SK-N-SH treated with all-trans-retinoic acid at 6 μM for 48 hours (cell line): Measurements from ENCODE around the gene OR2Z1.

Experiments
- ATAC-seq: fragments of 200-7000 bp; cut with Tn5 transposase; 3 replicates; pipeline ENCODE4 v1.9.1; 2020; ENCODE audit warnings: mild to moderate bottlenecking, moderate library complexity
- ARNTL ChIP-seq: fragments of 450-650 bp; formaldehyde crosslinking; IDR thresholded peaks from 2 replicates; pipeline ENCODE4 v1.5.0; 2020; ENCODE audit warnings: low read depth, mild to moderate bottlenecking, moderate library complexity, borderline replicate concordance
- CSDC2 ChIP-seq: fragments of 250-450 bp; sonication (Bioruptor Pico); IDR thresholded peaks from 2 replicates; pipeline ENCODE4 v1.5.0; 2020; ENCODE audit warnings: mild to moderate bottlenecking, moderate library complexity
- ESRRG ChIP-seq: fragments of 250-450 bp; sonication (Bioruptor Pico); IDR thresholded peaks from 2 replicates; pipeline ENCODE4 v1.6.1; 2021; ENCODE audit warnings: mild to moderate bottlenecking
- GLIS3 ChIP-seq: fragments of 250-450 bp; sonication (Bioruptor Pico); IDR thresholded peaks from 2 replicates; pipeline ENCODE4 v1.5.0; 2020; ENCODE audit warnings: mild to moderate bottlenecking, moderate library complexity
- ISL1 ChIP-seq: fragments of 250-450 bp; sonication (Bioruptor Pico); IDR thresholded peaks from 2 replicates; pipeline ENCODE4 v2.1.2; 2022; ENCODE audit warnings: mild to moderate bottlenecking, moderate library complexity
- OSR1 ChIP-seq: fragments of 250-450 bp; sonication (Bioruptor Pico); IDR thresholded peaks from 2 replicates; pipeline ENCODE4 v1.8.0; 2022; ENCODE audit warnings: moderate library complexity, mild to moderate bottlenecking, inconsistent platforms
- PATZ1 ChIP-seq: fragments of 250-450 bp; sonication (Bioruptor Pico); IDR thresholded peaks from 2 replicates; pipeline ENCODE4 v1.8.0; 2020; ENCODE audit warnings: mild to moderate bottlenecking, moderate library complexity, borderline replicate concordance
- POU6F1 ChIP-seq: fragments of 250-450 bp; sonication (Bioruptor Pico); IDR thresholded peaks from 2 replicates; pipeline ENCODE4 v1.8.0; 2021; ENCODE audit warnings: low read depth, mild to moderate bottlenecking, moderate library complexity, borderline replicate concordance
- PPARA ChIP-seq: fragments of 250-450 bp; sonication (Bioruptor Pico); IDR thresholded peaks from 2 replicates; pipeline ENCODE4 v1.5.0; 2020; ENCODE audit warnings: mild to moderate bottlenecking, borderline replicate concordance
- SNAI2 ChIP-seq: fragments of 250-450 bp; sonication (Bioruptor Pico); IDR thresholded peaks from 2 replicates; pipeline ENCODE4 v1.5.0; 2020; ENCODE audit warnings: mild to moderate bottlenecking, moderate library complexity
- TCF4 ChIP-seq: fragments of 250-450 bp; sonication (Bioruptor Pico); IDR thresholded peaks from 2 replicates; pipeline ENCODE4 v1.8.0; 2021; ENCODE audit warnings: mild to moderate bottlenecking, moderate library complexity, borderline replicate concordance
- TOX ChIP-seq: fragments of 250-450 bp; sonication (Bioruptor Pico); IDR thresholded peaks from 2 replicates; pipeline ENCODE4 v1.8.0; 2021; ENCODE audit warnings: mild to moderate bottlenecking, moderate library complexity, borderline replicate concordance
- TSHZ2 ChIP-seq: fragments of 250-450 bp; sonication (Bioruptor Pico); IDR thresholded peaks from 2 replicates; pipeline ENCODE4 v1.5.0; 2020; ENCODE audit warnings: mild to moderate bottlenecking, moderate library complexity
- ZC3H10 ChIP-seq: fragments of 250-450 bp; sonication (Bioruptor Pico); IDR thresholded peaks from 2 replicates; pipeline ENCODE4 v1.5.1; 2021; ENCODE audit warnings: mild to moderate bottlenecking, moderate library complexity
- ZFP3 ChIP-seq: fragments of 250-450 bp; sonication (Bioruptor Pico); IDR thresholded peaks from 2 replicates; pipeline ENCODE4 v1.5.0; 2020; ENCODE audit warnings: mild to moderate bottlenecking, moderate library complexity
- ZFP30 ChIP-seq: fragments of 450-650 bp; formaldehyde crosslinking; IDR thresholded peaks from 2 replicates; pipeline ENCODE4 v1.5.0; 2022; ENCODE audit warnings: mild to moderate bottlenecking, moderate library complexity
- ZNF565 ChIP-seq: fragments of 450-650 bp; formaldehyde crosslinking; conservative IDR thresholded peaks from 2 replicates; pipeline ENCODE4 v1.5.0; 2020; ENCODE audit warnings: low read depth, mild to moderate bottlenecking, moderate library complexity
- ZNF70 ChIP-seq: fragments of 450-650 bp; formaldehyde crosslinking; IDR thresholded peaks from 2 replicates; pipeline ENCODE4 v1.5.0; 2020; ENCODE audit warnings: mild to moderate bottlenecking, moderate library complexity
- ZNF8 ChIP-seq: fragments of 450-650 bp; formaldehyde crosslinking; IDR thresholded peaks from 2 replicates; pipeline ENCODE4 v1.5.0; 2020; ENCODE audit warnings: mild to moderate bottlenecking, moderate library complexity
- TF ChIP-seq, protein P1 (sequence below): fragments of 250-450 bp; sonication (Bioruptor Pico); IDR thresholded peaks from 2 replicates; pipeline ENCODE4 v1.5.1; 2021; ENCODE audit warnings: mild to moderate bottlenecking, moderate library complexity
- TF ChIP-seq, protein P2 (sequence below): fragments of 250-450 bp; sonication (Bioruptor Pico); IDR thresholded peaks from 2 replicates; pipeline ENCODE4 v1.5.1; 2020; ENCODE audit warnings: low read depth, mild to moderate bottlenecking, moderate library complexity

OR2Z1 gene

DNA sequence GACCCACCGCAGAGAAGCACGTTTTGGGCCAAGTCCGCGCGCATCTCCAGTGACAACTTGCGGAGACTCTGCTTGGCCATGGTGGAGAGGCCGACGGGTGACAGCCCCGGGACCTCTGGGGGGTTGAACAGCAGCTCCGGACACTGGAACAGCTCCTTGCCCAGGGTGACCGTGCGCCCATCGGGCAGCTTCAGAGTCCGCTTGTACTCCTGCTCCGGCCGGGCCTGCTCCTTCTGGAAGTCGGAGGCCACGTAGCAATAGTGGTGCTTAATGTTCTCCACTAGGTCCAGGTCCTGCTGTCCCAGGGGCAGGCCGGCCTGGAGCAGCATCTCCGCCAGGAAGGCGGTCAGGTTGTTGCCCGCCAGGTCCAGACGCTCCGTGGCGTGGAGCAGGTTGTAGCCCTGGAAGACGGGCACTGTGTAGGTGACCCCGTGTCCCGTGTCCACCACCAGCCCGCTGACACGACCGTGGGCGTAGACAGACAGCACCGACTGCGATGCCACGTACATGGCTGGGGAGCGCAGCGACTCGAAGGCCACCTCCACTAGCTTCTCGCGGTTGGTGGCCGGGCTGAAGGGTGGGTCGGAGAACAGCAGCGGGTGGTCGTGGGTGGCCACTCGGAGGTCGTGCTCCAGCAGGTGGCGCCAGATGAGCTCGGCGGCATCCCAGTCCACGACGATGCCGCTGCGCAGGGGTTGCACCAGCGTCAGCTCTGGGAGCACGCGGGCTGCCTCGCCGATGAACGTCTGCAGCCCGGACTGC is 23.6 kb upstream of the OR2Z1 start:
- no peak for ATAC-seq
- TF ChIP-seq ZC3H10 (no peak), ZFP30 (CRISPR knock-in tag) (no peak), POU6F1 (CRISPR knock-in tag) (no peak), OSR1 (CRISPR knock-in tag) (no peak), ISL1 (CRISPR knock-in tag) (no peak), ZFP3 (CRISPR knock-in tag) (no peak), CSDC2 (CRISPR knock-in tag) (no peak), ARNTL (no peak), PATZ1 (CRISPR knock-in tag) (no peak), ZNF565 (CRISPR knock-in tag) (no peak), ZNF8 (CRISPR knock-in tag) (no peak), TCF4 (CRISPR knock-in tag) (no peak), PPARA (CRISPR knock-in tag) (no peak), TOX (no peak), SNAI2 (no peak), ZNF70 (CRISPR knock-in tag) (no peak), GLIS3 (CRISPR knock-in tag) (no peak), TSHZ2 (CRISPR knock-in tag) (no peak)
- TF ChIP-seq, protein P1, sequence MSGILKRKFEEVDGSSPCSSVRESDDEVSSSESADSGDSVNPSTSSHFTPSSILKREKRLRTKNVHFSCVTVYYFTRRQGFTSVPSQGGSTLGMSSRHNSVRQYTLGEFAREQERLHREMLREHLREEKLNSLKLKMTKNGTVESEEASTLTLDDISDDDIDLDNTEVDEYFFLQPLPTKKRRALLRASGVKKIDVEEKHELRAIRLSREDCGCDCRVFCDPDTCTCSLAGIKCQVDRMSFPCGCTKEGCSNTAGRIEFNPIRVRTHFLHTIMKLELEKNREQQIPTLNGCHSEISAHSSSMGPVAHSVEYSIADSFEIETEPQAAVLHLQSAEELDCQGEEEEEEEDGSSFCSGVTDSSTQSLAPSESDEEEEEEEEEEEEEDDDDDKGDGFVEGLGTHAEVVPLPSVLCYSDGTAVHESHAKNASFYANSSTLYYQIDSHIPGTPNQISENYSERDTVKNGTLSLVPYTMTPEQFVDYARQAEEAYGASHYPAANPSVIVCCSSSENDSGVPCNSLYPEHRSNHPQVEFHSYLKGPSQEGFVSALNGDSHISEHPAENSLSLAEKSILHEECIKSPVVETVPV = no peak
- TF ChIP-seq, protein P2, sequence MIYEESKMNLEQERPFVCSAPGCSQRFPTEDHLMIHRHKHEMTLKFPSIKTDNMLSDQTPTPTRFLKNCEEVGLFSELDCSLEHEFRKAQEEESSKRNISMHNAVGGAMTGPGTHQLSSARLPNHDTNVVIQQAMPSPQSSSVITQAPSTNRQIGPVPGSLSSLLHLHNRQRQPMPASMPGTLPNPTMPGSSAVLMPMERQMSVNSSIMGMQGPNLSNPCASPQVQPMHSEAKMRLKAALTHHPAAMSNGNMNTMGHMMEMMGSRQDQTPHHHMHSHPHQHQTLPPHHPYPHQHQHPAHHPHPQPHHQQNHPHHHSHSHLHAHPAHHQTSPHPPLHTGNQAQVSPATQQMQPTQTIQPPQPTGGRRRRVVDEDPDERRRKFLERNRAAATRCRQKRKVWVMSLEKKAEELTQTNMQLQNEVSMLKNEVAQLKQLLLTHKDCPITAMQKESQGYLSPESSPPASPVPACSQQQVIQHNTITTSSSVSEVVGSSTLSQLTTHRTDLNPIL (CRISPR knock-in tag) = no peak

DNA sequence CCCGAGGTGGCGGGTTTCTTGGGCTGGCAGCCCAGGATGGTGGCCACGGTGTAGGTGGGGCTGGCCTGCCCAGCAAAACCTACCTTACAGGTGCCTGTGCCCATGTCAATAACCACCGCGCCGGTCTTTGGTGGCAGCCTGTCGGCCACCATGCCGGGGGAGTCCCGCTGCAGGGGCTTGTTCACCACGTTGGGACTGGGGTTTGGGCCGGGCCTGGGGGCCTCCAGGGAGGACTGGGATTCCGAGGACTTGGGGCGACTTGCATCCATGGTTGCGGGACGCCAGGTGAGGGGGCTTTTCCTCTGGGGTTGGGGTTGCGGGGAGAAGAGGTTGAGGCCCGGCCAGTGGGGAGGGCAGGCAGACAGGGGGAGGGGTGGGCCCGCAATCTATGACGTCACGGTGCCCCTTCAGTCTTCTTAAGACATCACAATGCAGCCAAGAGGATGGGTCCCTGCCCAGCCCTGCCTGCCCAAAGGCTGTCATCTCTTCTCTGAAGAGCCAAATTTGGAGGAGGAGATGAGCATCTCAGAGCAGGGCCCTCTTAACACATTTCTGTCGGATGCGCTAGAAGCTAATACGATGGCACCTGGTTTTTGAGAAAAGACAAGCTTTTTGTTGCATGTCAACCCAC is 22.9 kb upstream of the OR2Z1 start, which contains the start of gene ACTL9:
Gene ACTL9, minus strand, starts transcription at position 363 of the 631 bp plus-strand sequence. Its CDS starts 94 bp downstream, at position 269.
- ATAC-seq = no peak
- TF ChIP-seq ESRRG (CRISPR knock-in tag) (no peak), ARNTL (no peak), TOX (no peak), ZFP3 (CRISPR knock-in tag) (no peak), CSDC2 (CRISPR knock-in tag) (no peak), GLIS3 (CRISPR knock-in tag) (no peak), TSHZ2 (CRISPR knock-in tag) (no peak), ZNF565 (CRISPR knock-in tag) (no peak), PPARA (CRISPR knock-in tag) (no peak), ZNF8 (CRISPR knock-in tag) (no peak), POU6F1 (CRISPR knock-in tag) (no peak), ZC3H10 (no peak)
- TF ChIP-seq, protein P1 = no peak
